Osteocyte (in vitro differentiated cells): Measurements from ENCODE around the gene ALPK3. TPM values are rescaled to one million over a fixed set of nuclear protein-coding genes. Genes with fewer than 3 reads are reported as not detected.
A peak's percentile ranks its signal among the peaks of the same experiment; 100 is the strongest.

ENCODE experiments used
- DNase-seq: peaks from one replicate; pipeline ENCODE4 v3.0.0; 2021; ENCODE audit warnings: mixed read lengths; ENCODE audit not compliant: unreplicated experiment; ENCODE audit errors: extremely low spot score
- H3K27ac Mint-ChIP-seq: one replicate; pipeline ENCODE4 v1.8.0; 2021; ENCODE audit warnings: mild to moderate bottlenecking, mixed read lengths; ENCODE audit not compliant: unreplicated experiment
- H3K27me3 Mint-ChIP-seq: one replicate; pipeline ENCODE4 v1.8.0; 2021; ENCODE audit warnings: mixed read lengths; ENCODE audit not compliant: unreplicated experiment
- H3K36me3 Mint-ChIP-seq: one replicate; pipeline ENCODE4 v1.8.0; 2021; ENCODE audit warnings: mixed read lengths; ENCODE audit not compliant: unreplicated experiment
- H3K4me1 Mint-ChIP-seq: one replicate; pipeline ENCODE4 v1.8.0; 2021; ENCODE audit warnings: mixed read lengths; ENCODE audit not compliant: unreplicated experiment
- H3K4me3 Mint-ChIP-seq: one replicate; pipeline ENCODE4 v1.8.0; 2021; ENCODE audit warnings: mild to moderate bottlenecking, moderate library complexity, mixed read lengths; ENCODE audit not compliant: unreplicated experiment
- H3K9me3 Mint-ChIP-seq: one replicate; pipeline ENCODE4 v1.8.0; 2021; ENCODE audit warnings: mixed read lengths; ENCODE audit not compliant: unreplicated experiment
- total RNA-seq: library from RNA; stranded (reverse); gene quantifications from 2 replicates; pipeline ENCODE4 v1.2.1, GENCODE V29; 2021
- TF ChIP-seq, protein P1 (sequence below): fragments of 200-600 bp; sonication (generic); IDR thresholded peaks from 2 replicates; pipeline ENCODE4 v1.5.0; 2021; ENCODE audit warnings: antibody characterized with exemption, mild to moderate bottlenecking, moderate library complexity

The ALPK3 gene
- total RNA-seq, 1 donor from 2014 or later: 0.27 TPM

DNA sequence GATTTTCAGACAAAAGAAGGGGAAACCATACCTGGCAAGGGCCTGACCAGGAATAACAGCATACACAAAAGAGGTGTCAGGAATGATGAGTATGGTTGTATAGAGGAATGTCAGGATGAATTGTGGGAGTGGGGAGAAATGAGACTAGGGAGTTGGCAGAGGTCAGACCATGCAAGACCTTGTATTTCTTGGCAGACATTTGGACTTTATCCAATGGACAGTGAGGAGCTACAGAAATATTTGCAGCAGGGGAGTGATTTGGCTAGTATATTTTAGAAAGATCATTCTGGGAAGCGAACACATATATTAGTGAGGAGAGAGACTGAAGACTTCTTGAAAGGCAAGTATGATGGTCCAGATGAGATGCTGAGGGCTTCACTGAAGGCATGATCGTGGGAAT lies 25.4 kb upstream of the ALPK3 start:
- H3K27me3 Mint-ChIP-seq: no peaks in the 10 kb centered on the region
- H3K9me3 Mint-ChIP-seq: no peaks in the 10 kb centered on the region
- H3K36me3 Mint-ChIP-seq: peaks cover 31% of the 10 kb centered on the region
- TF ChIP-seq, protein P1, sequence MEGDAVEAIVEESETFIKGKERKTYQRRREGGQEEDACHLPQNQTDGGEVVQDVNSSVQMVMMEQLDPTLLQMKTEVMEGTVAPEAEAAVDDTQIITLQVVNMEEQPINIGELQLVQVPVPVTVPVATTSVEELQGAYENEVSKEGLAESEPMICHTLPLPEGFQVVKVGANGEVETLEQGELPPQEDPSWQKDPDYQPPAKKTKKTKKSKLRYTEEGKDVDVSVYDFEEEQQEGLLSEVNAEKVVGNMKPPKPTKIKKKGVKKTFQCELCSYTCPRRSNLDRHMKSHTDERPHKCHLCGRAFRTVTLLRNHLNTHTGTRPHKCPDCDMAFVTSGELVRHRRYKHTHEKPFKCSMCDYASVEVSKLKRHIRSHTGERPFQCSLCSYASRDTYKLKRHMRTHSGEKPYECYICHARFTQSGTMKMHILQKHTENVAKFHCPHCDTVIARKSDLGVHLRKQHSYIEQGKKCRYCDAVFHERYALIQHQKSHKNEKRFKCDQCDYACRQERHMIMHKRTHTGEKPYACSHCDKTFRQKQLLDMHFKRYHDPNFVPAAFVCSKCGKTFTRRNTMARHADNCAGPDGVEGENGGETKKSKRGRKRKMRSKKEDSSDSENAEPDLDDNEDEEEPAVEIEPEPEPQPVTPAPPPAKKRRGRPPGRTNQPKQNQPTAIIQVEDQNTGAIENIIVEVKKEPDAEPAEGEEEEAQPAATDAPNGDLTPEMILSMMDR: no peak
- DNase-seq: no peak
- peaks cover 20% of the 10 kb centered on the region for H3K4me1 Mint-ChIP-seq
- no peak overlapping the region for H3K4me3 Mint-ChIP-seq
- H3K27ac Mint-ChIP-seq: peak overlapping the region; percentile 17

DNA sequence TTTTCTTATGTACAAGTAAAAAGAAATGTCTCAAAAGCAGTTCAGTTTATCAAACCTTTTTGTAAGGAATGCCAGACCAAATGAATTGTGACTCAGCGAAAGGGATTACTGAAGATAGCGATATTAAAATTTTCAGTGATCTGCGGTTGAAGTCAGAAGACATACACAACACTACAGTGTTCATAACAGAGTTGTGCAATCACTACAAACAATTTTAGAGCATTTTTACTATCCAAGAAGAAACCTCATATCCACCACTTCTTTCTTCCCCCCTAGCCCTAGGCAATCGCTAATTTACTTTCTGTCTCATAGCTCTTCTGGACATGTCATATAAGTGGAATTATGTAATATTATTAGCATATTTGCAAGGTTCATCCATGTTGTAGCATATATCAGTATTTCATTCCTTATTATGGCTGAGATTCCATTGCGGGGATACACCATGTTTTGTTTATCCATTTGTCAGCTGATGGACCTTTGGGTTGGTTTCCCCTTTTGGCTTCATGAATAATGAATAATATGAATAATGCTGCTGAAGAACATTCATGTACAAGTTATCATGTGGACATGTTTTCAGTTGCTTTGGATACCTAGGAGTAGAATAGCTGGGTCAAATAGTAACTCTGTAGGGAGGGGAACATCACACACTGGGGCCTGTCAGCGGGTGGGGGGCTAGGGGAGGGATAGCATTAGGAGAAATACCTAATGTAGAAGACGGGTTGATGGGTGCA lies 23.6 kb upstream of the ALPK3 start:
- no peaks in the 10 kb centered on the region for H3K9me3 Mint-ChIP-seq
- peaks cover 25% of the 10 kb centered on the region for H3K4me1 Mint-ChIP-seq
- H3K27me3 Mint-ChIP-seq: no peaks in the 10 kb centered on the region
- TF ChIP-seq, protein P1: no peak
- no peak overlapping the region for H3K4me3 Mint-ChIP-seq
- H3K36me3 Mint-ChIP-seq: peaks cover 36% of the 10 kb centered on the region
- no peak for DNase-seq
- no peak overlapping the region for H3K27ac Mint-ChIP-seq

DNA sequence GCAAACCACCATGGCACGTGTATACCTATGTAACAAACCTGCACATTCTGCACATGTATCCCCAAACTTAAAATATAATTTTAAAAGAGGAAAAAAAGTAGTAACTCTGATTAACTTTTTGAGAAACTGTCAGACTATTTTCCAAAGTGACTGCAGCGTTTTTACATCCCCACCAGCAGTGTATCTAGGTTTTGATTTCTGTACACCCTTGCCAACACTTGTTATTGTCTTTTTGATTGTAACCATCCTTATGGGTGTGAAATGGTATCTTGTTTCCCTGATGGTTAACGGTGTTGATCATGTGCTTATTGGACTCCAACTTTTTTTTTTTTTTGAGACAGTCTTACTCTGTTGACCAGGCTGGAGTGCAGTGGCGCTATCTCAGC lies 23.0 kb upstream of the ALPK3 start:
- peaks cover 25% of the 10 kb centered on the region for H3K4me1 Mint-ChIP-seq
- TF ChIP-seq, protein P1: no peak
- no peak overlapping the region for H3K4me3 Mint-ChIP-seq
- peaks cover 37% of the 10 kb centered on the region for H3K36me3 Mint-ChIP-seq
- H3K27ac Mint-ChIP-seq: no peak overlapping the region
- no peak for DNase-seq
- no peaks in the 10 kb centered on the region for H3K27me3 Mint-ChIP-seq
- no peaks in the 10 kb centered on the region for H3K9me3 Mint-ChIP-seq

DNA sequence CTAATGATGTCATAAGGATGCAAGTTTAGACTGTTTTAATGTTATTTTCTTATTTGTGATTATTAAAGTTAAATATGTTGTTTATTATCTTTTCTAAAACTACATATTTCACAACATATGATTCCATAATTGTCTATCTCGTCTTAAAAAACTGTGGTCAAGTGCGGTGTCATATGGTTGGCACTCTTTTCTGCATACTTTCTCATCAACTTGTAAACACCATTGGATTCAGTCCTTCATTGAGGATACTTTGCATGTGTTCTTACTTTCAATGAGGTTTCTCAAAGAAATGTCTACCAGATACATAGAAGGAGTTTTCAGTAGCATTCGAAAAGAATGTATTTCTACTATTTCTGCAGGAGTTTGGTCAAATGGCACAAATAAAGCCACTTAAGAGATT lies 22.0 kb upstream of the ALPK3 start:
- Mint-ChIP-seq H3K4me3 (no peak overlapping the region), H3K9me3 (no peaks in the 10 kb centered on the region), H3K27ac (no peak overlapping the region), H3K36me3 (peaks cover 42% of the 10 kb centered on the region), H3K27me3 (no peaks in the 10 kb centered on the region), H3K4me1 (peaks cover 25% of the 10 kb centered on the region)
- TF ChIP-seq, protein P1: no peak
- no peak for DNase-seq

DNA sequence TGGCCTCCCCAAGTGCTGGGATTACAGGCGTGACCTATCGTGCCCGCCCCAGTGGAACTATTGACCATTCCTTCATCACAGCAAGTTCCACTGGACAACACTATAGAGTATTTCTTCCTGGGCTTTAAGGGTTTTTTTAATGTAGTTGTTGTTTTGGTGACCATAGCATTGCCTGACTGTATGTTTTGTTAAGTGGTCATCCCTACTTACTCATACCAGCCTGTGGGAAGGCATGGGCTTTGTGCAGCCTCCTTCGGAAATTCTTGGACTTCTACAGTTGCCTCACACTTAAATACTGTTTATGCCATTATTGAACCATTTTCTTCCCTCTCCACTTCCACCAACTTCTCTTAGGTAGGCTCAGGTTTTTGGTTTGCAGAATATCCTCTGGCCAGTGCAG lies 19.9 kb upstream of the ALPK3 start:
- DNase-seq: no peak
- peaks cover 39% of the 10 kb centered on the region for H3K36me3 Mint-ChIP-seq
- H3K4me3 Mint-ChIP-seq: no peak overlapping the region
- TF ChIP-seq, protein P1: no peak
- H3K4me1 Mint-ChIP-seq: peaks cover 15% of the 10 kb centered on the region
- no peaks in the 10 kb centered on the region for H3K27me3 Mint-ChIP-seq
- H3K27ac Mint-ChIP-seq: peak overlapping the region; percentile 81
- no peaks in the 10 kb centered on the region for H3K9me3 Mint-ChIP-seq
